Caco-2 (cell line): ENCODE results near the gene SNRPD3. TPM values are rescaled to one million over a fixed set of nuclear protein-coding genes. Genes with fewer than 3 reads are reported as not detected.

Experiments used
- BruUV-seq: library from RNA; stranded (reverse); fragments of 400-500 nt; replicated peaks from 2 replicates; lab custom pipeline; 2021; lab: Mats Ljungman, UMichigan
- CTCF ChIA-PET: fragments of 300-600 bp; sonication (Branson Sonifier 250); formaldehyde crosslinking; loops from one replicate; lab custom pipeline; 2022; ENCODE audit warnings: antibody characterized with exemption; lab: Charles Lee
- POLR2A ChIA-PET: fragments of 300-600 bp; sonication (Branson Sonifier 250); formaldehyde crosslinking; loops from one replicate; lab custom pipeline; 2022; ENCODE audit warnings: antibody characterized with exemption; lab: Charles Lee
- DNase-seq, 2 experiments: peaks; one replicate each; pipeline versions ENCODE4 v3.0.0 to v3.0.0-alpha.2; 2020 to 2022
- H3K27me3 ChIP-seq: replicated peaks from 2 replicates; pipeline ENCODE4 v1.6.0; 2011; ENCODE audit warnings: low read length; ENCODE audit not compliant: control insufficient read depth, insufficient read depth
- H3K36me3 ChIP-seq: 2 replicates; pipeline ENCODE4 v1.5.1; 2011; ENCODE audit warnings: low read length; ENCODE audit not compliant: control insufficient read depth, insufficient read depth
- H3K4me1 ChIP-seq: fragments of 250-450 bp; sonication (Bioruptor Pico); 2 replicates; pipeline ENCODE4 v1.5.1; 2020; ENCODE audit warnings: mild to moderate bottlenecking
- H3K4me3 ChIP-seq: 2 replicates; pipeline ENCODE4 v1.5.1; 2011; ENCODE audit warnings: low read depth, mild to moderate bottlenecking, control low read depth, low read length
- H3K9me3 ChIP-seq: fragments of 250-450 bp; sonication (Bioruptor Pico); 2 replicates; pipeline ENCODE4 v1.5.1; 2020; ENCODE audit warnings: mild to moderate bottlenecking, moderate library complexity
- H3K27ac Mint-ChIP-seq: one replicate; pipeline ENCODE4 v1.8.0; 2022; ENCODE audit warnings: mixed read lengths; ENCODE audit not compliant: unreplicated experiment
- H3K27me3 Mint-ChIP-seq: one replicate; pipeline ENCODE4 v1.8.0; 2022; ENCODE audit warnings: mixed read lengths; ENCODE audit not compliant: insufficient read depth, unreplicated experiment
- H3K36me3 Mint-ChIP-seq: one replicate; pipeline ENCODE4 v1.8.0; 2022; ENCODE audit warnings: mild to moderate bottlenecking, mixed read lengths; ENCODE audit not compliant: insufficient read depth, unreplicated experiment
- H3K4me1 Mint-ChIP-seq: one replicate; pipeline ENCODE4 v1.8.0; 2022; ENCODE audit warnings: low read depth, mixed read lengths; ENCODE audit not compliant: unreplicated experiment
- H3K4me3 Mint-ChIP-seq: one replicate; pipeline ENCODE4 v1.8.0; 2022; ENCODE audit warnings: mild to moderate bottlenecking, moderate library complexity, mixed read lengths; ENCODE audit not compliant: unreplicated experiment
- H3K9me3 Mint-ChIP-seq: one replicate; pipeline ENCODE4 v1.8.0; 2022; ENCODE audit warnings: mixed read lengths; ENCODE audit not compliant: unreplicated experiment
- CTCF ChIP-seq, 2 experiments: fragments of 200-600 bp in 1 of 2; IDR thresholded peaks; 1 replicate in 1 of 2; 2 replicates in 1 of 2; pipeline versions ENCODE4 v1.5.1 to v1.8.0; 2011 to 2022; ENCODE audit warnings: antibody characterized with exemption in 1 of 2, control low read depth in 1 of 2, inconsistent platforms in 1 of 2, low read depth in 1 of 2, low read length in 1 of 2, mild to moderate bottlenecking in 1 of 2, moderate library complexity in 1 of 2; ENCODE audit not compliant: insufficient read depth in 1 of 2, severe bottlenecking in 1 of 2, unreplicated experiment in 1 of 2
- intact Hi-C: fragments of 100-400 bp; cut with micrococcal nuclease; formaldehyde crosslinking; loops from one replicate; pipeline ENCODE4 v1.10.0; 2022; ENCODE audit not compliant: unreplicated experiment
- total RNA-seq: library from RNA; stranded (reverse); gene quantifications from 2 replicates; pipeline ENCODE4 v1.2.3, GENCODE V29; 2022

The SNRPD3 gene
- total RNA-seq, 1 experiment from 2014 or later, result 202 TPM

- H3K36me3 ChIP-seq, result no peaks in the 10 kb centered on the region
- TF ChIP-seq CTCF (IDR thresholded peaks at IDR 0.05; ENCODE audit: insufficient read depth in 1 of 2, low read depth in 1 of 2, low read length in 1 of 2, severe bottlenecking in 1 of 2, unreplicated experiment in 1 of 2), result no peak
- H3K27me3 ChIP-seq, result no peaks in the 10 kb centered on the region
- Mint-ChIP-seq H3K4me1 (peaks cover 38% of the 10 kb centered on the region), H3K36me3 (no peaks in the 10 kb centered on the region), H3K27me3 (no peaks in the 10 kb centered on the region), H3K27ac (peak overlapping the region; percentile 63), H3K4me3 (no peak overlapping the region), H3K9me3 (no peaks in the 10 kb centered on the region)
- H3K4me1 ChIP-seq, result peaks cover 77% of the 10 kb centered on the region
- no peak overlapping the region for H3K4me3 ChIP-seq
- CTCF ChIA-PET, result no interaction called here
- POLR2A ChIA-PET, result no interaction called here
- intact Hi-C loops, result no loop called here
- DNase-seq, result no peak
- BruUV-seq, result no TSS peak
- no peaks in the 10 kb centered on the region for H3K9me3 ChIP-seq
Observed at GRCh38 chr22:24516301-24516737, 39.5 kb upstream of the SNRPD3 start.

DNA sequence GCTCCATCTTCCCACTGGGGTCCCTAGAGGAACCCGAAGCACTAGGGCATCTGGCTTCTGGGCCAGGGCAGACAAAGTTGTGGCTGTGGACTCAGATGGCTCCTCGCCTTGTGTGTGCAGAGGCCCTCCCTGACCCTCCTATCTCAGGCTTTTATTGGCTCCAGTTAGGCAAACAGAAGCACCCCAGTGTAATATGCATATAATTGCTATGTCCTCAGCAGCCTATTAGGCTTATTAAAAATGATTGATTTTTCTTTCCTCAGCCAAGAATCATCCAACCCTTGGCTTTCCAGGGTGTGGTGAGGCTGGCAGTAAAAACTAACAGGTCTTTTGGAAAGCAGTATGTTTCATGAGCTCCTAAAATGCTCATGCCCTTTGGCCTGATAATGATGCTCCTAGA is 38.4 kb upstream of the SNRPD3 start:
- H3K4me3 Mint-ChIP-seq, result peak overlapping the region; percentile 10
- H3K9me3 ChIP-seq, result no peaks in the 10 kb centered on the region
- ChIA-PET CTCF (interaction anchor here (0.6 to 0.9 kb wide), 2 partner anchors 11 to 17 kb away, joined by 3 to 4 read pairs; no protein-coding TSS in a partner anchor), POLR2A (no interaction called here)
- H3K27ac Mint-ChIP-seq, result peak overlapping the region; percentile 63
- BruUV-seq, result no TSS peak
- intact Hi-C loops, result no loop called here
- no peaks in the 10 kb centered on the region for H3K27me3 ChIP-seq
- no peak overlapping the region for H3K4me3 ChIP-seq
- H3K27me3 Mint-ChIP-seq, result no peaks in the 10 kb centered on the region
- no peak for TF ChIP-seq CTCF (IDR thresholded peaks at IDR 0.05; ENCODE audit: insufficient read depth in 1 of 2, low read depth in 1 of 2, low read length in 1 of 2, severe bottlenecking in 1 of 2, unreplicated experiment in 1 of 2)
- H3K9me3 Mint-ChIP-seq, result no peaks in the 10 kb centered on the region
- no peak for DNase-seq
- H3K36me3 ChIP-seq, result no peaks in the 10 kb centered on the region
- no peaks in the 10 kb centered on the region for H3K36me3 Mint-ChIP-seq
- peaks cover 47% of the 10 kb centered on the region for H3K4me1 Mint-ChIP-seq
- H3K4me1 ChIP-seq, result peaks cover 72% of the 10 kb centered on the region

DNA sequence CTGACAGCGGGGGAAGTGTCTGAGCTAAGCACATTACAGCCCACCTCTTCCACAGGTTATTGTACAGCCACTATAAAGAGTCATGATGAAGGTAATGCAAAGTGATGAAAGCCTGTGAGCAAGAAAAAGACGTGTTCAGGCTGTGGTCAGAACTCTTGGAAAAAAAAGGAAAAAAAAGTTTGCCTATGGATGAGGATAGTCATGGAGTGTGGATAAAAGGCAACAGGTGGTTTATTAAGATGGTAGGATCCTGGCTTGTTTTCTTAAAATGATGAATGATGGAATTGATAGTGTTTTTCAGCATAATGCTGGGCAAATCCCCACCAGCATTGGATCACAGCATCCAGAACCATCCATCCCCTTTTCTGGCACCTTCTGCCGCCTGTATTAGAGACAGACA is 37.6 kb upstream of the SNRPD3 start:
- ChIA-PET CTCF (interaction anchor here (0.9 kb wide), 1 partner anchor 12 kb away, joined by 3 read pairs; no protein-coding TSS in a partner anchor), POLR2A (no interaction called here)
- Mint-ChIP-seq H3K9me3 (no peaks in the 10 kb centered on the region), H3K27me3 (no peaks in the 10 kb centered on the region), H3K27ac (no peak overlapping the region), H3K4me3 (no peak overlapping the region), H3K4me1 (peaks cover 40% of the 10 kb centered on the region), H3K36me3 (no peaks in the 10 kb centered on the region)
- Histone ChIP-seq H3K36me3 (no peaks in the 10 kb centered on the region), H3K27me3 (no peaks in the 10 kb centered on the region), H3K9me3 (no peaks in the 10 kb centered on the region), H3K4me1 (peaks cover 64% of the 10 kb centered on the region), H3K4me3 (no peak overlapping the region)
- intact Hi-C loops, result no loop called here
- DNase-seq, result no peak
- no peak for TF ChIP-seq CTCF (IDR thresholded peaks at IDR 0.05; ENCODE audit: insufficient read depth in 1 of 2, low read depth in 1 of 2, low read length in 1 of 2, severe bottlenecking in 1 of 2, unreplicated experiment in 1 of 2)
- BruUV-seq, result no TSS peak
